Fibroblast of gingiva (primary cell): Measurements from ENCODE around the gene RTTN.
"Not testable (repeated sequence)": the region's sequence is repeated elsewhere in the genome, so short reads cannot be mapped to it uniquely, and the experiment has no call there.

Source experiments
- DNase-seq: peaks from one replicate; pipeline ENCODE4 v3.0.0-alpha.2; 2011; ENCODE audit warnings: low read depth

Gene RTTN

DNA sequence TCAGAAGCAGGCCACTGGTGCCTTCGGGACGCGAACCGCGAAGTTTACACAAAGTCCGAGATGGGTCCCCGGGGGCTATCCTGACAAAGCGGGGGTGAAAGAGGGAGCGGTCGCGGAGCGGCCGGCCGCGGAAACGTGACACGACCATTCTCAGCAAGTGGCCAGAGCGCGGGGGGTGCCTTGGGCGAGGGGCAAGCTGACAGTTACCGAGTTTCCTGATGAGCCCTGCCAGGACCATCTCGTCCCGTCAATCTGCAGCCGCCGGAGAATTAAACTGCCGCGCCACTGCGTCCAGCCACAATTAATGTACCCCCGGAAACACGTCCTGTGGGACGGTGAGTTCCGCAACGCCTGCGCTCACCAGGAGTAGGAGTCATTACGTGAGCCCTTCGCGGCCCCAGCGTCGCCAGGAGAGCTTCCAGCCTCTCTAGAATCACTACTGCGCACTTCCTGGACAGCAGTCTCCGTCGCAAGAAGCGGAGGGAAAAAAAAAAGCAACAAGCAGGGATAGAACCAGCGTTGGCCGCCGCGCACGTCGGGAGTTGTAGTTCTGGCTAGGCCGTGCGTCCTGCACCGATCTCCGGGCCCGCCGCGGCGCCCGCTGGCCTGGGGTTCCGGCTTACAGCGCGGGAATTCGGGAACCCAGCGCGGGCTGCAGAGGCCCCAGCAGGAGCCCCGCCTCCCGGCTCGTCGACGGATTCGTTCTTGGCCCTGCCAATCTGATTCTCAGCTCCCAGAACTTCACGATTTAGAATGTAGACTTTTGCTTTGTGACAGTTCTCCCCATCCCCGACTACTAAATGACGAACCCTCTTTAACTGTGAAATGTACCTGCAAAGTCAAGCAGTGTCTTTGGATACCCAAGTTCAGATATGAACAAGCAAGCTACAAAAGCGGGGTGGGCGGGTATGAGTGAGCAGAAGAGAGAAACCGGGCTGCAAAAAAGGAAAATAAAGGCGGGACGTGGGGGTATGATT, at the start of gene RTTN:
RTTN (minus strand) TSS at position 267 of the 977 bp plus-strand sequence; CDS start at position 238, 29 bp downstream.
- peak; percentile 96 for DNase-seq

DNA sequence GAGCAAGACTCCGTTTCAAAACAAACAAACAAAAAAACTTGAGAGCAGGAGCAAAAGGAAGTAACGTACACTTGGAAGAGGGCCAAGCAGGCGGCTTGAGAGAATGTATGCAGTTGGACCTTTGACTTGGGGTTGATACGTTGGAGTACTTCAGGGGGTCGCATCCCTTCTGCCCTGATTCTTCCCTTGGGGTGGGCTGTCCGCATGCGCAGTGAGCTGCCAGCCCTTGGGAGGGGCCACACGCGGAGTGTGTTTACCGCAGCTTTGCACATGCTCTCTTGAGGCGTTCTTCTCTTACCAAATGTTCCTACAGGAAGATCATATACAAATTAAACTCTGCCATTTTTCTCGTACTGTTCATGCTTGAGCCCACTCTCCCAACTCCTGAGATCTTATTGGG, 45.3 kb upstream of the RTTN start:
- no peak for DNase-seq

- DNase-seq = not testable (repeated sequence)
Observed at GRCh38 chr18:70249861-70250260, 44.4 kb upstream of the RTTN start.

- DNase-seq = no peak
Observed at GRCh38 chr18:70249118-70249517, 43.6 kb upstream of the RTTN start.

- DNase-seq = no peak
Observed at GRCh38 chr18:70246061-70246466, 40.6 kb upstream of the RTTN start.

DNA sequence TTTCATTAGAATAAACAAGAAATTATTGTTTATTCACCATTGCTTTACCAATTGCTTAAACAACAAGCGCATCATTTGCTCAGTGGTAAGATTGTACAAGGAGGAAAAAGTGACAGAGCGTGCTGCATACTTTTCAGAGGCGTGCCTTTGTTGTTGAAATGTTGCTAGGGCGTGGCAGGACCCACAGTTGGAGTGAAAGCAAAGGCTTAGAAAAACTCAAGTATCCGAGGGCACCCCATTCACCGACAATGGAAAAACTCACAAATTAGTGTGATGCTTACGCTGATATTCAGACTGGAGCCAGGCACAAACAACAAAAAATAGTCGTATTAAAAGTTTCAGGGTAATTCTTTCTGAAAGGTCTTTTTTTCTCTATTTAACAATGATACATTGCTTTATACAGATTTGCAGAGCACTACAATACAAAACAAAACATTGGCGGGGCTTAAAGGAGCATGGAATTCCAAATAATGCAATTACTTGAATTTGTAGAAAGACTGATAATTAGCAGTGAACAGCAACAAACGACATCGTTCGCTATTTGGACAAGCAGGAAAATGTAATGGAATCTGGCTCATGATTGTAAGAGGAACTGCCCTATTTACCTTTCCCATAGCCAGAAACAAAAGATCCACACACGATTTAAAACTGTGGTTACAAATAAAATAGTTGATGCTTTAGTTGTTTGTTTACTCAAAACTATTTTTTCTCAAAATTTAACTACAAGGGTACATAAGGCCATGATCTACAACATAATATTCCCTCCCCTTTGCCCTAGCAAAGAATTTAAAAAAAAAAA, 37.8 kb upstream of the RTTN start:
- peak; percentile 8 for DNase-seq

DNA sequence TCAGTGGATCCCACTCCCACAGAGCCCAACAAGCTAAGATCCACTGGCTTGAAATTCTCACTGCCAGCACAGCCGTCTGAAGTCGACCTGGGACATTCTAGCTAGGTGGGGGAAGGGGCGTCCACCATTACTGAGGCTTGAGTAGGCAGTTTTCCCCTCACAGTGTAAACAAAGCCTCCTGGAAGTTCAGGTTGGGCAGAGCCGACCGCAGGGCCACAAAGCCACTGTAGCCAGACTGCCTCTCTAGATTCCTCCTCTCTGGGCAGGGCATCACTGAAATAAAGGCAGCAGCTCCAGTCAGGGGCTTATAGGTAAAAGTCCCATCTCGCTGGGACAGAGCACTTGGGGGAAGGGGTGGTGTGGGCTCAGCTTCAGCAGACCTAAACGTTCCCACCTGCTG, 31.4 kb upstream of the RTTN start:
- DNase-seq = not testable (repeated sequence)

- no peak for DNase-seq
Observed at GRCh38 chr18:70235478-70235877, 30.0 kb upstream of the RTTN start.

GRCh38 chr18:70234667-70235459, 29.4 kb upstream of the RTTN start:
- DNase-seq = peak; percentile 39

GRCh38 chr18:70233974-70234373, 28.5 kb upstream of the RTTN start:
- DNase-seq = no peak

DNA sequence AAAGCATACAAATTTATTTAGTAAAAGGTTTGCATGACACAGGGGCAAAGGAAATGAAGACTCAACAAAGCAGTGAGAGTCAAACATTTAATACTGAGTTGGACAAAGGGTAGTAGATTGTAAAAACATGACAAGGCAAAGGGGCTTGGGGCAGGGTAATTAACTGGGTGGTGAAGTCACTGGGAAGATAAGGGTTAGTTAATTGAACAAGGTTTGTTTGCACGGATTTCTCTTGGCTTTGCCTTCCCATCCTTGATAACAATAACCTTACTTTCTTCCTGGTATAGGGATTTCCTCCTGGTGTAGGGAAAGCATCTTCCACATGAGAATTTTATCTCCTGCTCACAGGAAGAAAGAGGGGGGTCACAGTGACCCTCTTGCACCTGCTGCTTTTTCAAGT, 26.8 kb upstream of the RTTN start:
- no peak for DNase-seq

- DNase-seq = no peak
Observed at GRCh38 chr18:70229639-70230038, 24.2 kb upstream of the RTTN start.

GRCh38 chr18:70228536-70228935, 23.0 kb upstream of the RTTN start:
- no peak for DNase-seq

DNA sequence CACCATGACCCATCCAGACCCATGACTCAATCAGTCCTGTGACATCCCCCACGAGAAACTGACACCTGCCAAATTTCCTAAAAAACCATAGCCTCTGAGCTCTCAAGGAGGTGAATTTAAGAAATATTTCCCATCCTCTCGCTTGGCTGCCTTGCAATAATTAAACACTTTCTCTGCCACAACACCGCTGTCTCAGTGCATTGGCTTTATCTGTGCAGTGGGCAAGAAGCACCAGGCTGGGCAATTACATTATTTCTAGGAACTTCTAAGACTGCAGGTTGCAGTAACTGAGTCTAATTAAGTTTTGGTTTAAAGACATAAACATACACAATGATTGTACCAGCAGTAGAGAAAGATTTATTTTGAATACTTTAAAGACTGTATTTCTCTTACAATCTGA, 22.0 kb upstream of the RTTN start:
- no peak for DNase-seq

DNA sequence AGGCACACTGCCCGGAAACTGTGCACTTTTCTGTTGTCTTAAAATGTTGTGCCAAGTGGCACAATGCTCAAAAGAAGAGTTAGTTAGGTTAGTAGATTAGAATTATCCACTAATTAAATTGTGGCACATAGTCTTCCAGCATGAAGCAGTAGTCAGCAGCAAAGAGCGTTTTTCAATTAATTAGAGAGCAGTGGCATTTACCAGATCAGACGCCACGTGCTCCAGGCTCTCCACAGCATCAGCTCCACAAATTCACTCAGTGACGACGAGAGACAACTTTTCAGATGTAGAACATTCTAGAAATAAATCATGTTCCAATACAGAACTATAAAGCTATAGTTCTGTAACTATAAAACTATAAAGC, 16.4 kb upstream of the RTTN start:
- no peak for DNase-seq

DNA sequence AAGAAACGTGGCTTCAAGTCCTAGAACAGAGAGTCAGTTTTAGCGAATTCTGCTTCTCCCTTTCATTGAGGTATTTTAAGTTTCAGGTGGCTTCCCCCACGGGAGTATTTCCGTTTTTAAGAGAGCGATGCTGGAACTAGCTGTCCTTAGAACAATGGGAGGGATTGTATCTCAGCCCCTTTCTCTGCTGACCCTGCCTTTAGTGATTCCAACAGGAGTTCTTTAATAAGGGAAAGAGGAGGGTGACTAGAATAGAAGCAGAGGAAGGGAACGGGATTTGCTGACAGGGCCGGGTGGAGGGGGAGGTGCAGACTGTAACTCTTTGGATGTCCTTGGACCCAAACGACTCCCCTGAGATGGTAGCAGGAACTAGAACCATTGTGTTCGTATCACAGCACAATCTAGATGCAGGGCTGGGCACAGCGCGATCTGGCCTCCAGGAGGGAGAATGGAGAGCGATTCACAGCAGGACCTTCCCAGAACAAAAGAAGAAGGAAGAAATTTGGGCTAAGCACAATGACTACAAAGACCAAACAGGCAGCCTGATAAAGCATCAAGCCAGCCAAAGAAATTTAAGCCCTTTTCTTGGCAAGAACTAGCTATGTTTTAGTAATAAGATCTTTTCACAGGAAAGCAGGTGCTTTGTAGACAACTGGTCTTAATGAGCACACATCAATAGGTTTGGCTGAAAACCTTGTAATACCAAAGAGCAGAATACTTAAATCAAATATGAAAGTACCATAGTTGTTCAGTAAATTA, 15.8 kb upstream of the RTTN start:
- DNase-seq = no peak

GRCh38 chr18:70220628-70221027, 15.1 kb upstream of the RTTN start:
- no peak for DNase-seq

DNA sequence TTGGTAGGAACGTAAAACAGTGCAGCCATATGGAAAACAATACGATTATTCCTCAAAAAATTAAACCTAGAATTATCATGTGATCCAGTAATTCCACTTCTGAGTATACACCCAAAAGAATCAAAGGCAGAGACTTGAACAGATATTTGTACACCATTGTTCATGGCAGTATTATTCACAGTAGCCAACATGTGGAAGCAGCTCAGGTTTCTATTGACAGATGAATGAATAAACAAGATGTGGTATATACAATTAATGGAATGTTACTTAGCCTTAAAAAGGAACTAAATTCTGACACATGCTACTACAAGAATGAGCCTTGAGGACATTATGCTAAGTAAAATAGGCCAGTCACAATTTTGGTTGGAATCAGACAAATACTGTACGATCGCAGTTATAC, 14.2 kb upstream of the RTTN start:
- DNase-seq = no peak

- DNase-seq = no peak
Observed at GRCh38 chr18:70216788-70217187, 11.3 kb upstream of the RTTN start.

GRCh38 chr18:70207181-70207580, 1.7 kb upstream of the RTTN start:
- no peak for DNase-seq

GRCh38 chr18:70200286-70200685, 5.2 kb downstream of the RTTN start:
- DNase-seq = no peak
